NCI-H2107 treated with DMSO at 0.1 percent for 48 hours (cell line): Measurements from ENCODE around the gene CTNNA2.

Source experiments
- DNase-seq: peaks from one replicate; lab custom pipeline; 2025; ENCODE audit not compliant: unreplicated experiment; lab: John Stamatoyannopoulos, UW

The CTNNA2 gene

DNA sequence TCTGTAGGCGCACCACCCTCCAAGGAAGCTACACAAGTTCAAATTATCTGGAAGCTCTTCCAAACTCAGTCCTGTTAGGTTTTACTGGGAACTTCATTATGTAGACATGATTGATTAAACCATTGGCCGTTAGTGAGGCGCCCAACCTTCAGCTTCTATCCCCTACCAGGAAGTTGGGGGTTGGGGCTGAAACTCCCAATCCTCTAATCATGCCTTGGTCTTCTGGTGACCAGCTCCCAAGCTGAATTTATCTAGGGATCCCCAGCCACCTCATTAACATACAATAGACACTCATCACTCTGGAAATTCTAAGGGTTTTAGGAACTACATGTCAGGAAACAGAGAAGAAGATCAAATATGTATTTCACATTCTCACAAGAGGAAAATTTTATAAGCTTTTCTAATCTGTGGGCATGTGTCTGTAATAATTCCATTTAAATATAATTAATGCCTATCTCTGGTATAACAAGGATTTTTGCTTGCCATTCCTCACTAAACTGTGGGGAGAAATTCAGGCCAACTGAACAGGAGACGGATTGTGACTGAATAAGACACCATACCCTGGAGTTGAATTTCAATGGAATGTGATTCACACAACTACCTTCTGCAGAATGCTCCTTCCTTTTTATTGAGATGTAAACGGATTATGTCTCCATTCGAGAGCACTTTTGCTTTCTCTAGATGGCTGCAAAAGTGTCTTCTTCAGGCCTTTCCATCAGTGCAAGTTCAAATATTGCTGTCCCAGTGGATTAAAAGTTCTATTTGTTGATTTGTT is 463.1 kb downstream of the CTNNA2 start:
- no peak for DNase-seq

DNA sequence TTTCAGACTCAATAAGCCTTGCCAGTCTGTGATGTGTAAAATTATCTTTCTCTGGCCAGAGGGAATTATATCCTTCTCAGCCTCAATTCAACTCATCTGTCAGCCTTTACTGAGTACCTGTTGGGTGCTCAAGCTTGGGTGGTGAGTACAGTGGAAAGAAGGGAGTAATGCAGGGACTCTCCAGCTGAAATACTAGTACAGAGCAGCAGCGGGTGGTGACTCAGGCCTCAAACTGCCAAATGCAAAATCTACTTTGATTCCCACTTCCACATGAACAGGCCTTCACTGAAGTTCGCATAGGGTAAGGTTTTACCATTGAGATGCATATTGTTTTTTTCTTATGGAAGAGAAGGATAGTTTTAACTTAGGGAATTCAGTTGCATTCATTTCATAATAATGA is 464.9 kb downstream of the CTNNA2 start:
- DNase-seq: no peak

DNA sequence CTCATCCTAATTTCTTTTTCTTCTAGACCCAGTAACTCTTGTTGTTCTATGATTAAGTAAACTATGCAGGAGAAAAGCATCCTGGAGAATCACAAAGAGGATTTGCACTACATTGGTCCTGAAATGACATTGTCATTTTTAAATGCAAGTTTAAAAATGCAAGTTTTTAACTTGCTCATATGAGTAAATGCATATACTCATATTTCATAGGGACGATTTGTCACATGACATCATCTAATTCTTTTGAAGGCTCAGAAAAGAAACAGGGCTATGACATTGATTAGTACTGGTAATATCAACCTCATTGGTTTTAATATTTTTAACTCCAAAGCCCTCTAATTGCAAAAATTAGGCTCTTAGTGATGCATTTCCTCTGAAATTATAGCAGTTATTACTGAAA is 467.3 kb downstream of the CTNNA2 start:
- no peak for DNase-seq

DNA sequence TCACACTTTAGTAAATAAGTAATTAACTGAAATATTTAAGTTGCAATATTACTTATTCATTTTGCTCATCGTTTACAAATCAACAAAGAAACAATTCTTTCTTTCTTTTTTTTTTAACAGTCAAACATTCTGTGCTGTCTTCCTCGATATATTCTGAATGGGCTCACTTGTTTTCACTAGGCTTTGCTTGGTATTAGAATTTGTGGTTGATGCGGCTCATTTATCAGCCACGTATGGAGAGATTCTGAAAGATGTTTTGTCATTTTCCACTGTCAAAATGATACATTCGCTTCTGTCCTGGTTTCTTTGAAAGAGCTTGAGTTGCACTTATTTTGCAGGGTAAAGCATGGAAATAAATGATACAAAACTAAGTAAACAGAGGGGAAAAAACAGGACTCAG is 468.0 kb downstream of the CTNNA2 start:
- DNase-seq: no peak

DNA sequence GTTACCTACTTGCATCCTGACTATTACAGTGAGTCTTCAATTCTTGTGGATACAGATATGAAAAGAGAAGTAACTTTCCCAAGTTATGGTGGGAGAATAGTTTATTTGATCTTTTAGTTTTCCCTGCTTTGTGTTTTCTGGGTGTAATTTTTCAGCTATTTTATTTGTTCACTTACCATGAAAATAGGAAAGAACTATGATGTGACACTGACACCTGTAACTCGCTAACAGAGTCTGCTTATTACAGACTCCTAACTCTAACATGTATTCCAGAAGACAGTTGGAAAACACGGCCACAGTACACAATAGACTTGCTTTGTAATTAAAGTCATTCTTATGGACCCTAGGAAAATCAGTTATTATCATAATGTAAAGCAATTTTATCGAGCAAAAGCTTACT is 468.5 kb downstream of the CTNNA2 start:
- DNase-seq: no peak

DNA sequence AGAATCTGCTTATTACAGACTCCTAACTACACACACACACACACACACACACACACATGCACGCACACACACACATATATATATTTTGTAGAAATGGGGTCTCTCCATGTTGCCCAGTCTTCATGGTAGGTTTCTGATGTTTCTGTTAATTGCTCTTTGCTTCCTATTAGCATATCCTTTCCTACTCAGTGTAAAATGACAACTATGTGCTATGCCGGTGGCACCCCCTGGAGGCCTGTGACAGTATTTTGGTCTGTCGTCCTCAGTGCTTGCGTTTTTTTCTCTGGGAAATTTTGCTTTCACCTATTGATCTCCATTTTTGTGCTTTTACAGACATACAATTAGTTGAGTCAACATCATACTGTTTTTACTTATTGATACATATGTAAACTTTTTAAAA is 469.6 kb downstream of the CTNNA2 start:
- DNase-seq: peak; percentile 4

DNA sequence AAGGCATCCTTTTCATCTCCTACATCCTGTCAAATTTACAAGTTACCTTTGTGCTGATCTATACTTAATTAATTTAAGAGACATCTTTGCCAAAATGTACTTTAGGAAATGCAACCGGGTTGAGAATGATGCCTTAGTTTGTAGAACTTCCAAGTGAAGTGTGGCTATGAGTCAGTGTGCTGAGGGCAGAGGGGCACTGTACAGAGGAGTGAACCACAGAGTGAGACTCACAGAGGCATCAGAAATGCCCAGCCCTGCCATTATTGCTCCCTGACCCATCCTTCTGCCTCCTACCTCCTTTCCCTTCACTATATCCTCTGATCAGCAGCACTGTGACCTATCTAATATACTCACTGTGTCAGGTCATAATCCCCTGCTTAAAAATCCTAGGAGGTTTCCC is 471.6 kb downstream of the CTNNA2 start:
- no peak for DNase-seq

DNA sequence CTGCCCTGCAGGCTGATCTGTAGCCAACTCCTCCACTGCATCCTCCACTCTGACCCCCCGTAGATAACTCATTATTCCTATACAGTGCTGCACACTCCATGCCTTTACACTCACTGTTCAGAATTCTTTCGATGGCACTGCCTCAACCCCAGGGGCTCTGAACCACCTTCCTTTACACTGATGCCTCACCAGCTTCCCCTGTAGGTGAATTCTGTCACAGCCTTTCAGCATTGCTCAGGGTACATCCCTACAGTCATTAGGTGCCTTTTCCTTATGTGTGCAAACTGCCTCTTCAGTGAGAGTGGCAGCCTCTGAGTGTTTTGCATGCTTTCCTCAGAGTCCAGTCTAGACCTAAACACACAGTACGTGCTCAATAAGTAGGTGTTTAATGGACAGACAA is 472.3 kb downstream of the CTNNA2 start:
- DNase-seq: no peak

DNA sequence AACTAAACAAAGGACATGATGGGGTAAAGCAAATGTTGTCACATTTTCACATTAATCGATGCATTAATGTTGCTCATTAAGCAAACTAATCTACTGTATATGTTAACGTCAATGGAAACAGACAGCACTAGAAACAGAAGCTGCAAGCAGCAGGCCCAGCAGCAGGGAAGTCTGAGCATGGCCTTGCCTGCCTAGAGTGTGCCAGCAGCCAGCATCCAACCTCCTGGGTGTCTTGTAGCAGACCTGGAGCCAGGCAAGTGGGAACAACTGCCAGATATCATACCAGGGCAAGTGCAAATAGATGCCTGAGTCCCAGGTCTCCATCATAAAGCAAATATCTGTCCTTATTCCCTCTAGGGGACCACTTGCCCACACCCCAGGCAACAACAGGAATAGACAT is 472.7 kb downstream of the CTNNA2 start:
- no peak for DNase-seq

DNA sequence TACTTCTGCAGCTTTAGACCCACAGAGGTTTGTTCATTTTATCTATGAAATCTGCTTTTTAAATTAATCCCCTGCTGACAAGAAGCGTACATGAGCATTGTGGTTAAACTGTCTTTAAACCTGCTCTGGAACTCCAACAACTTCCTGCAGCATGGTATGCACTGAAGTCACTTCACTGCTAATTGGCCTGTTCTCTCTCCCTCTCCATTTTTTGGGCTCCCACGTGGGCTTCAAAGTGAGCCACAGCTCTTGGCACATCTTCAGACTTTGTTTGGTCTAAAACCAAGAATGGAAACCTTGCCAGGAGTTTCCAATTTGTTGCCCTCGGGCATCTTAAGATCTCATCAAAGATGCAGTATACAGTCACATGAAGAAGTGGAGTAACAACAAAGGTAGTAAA is 480.3 kb downstream of the CTNNA2 start:
- no peak for DNase-seq

DNA sequence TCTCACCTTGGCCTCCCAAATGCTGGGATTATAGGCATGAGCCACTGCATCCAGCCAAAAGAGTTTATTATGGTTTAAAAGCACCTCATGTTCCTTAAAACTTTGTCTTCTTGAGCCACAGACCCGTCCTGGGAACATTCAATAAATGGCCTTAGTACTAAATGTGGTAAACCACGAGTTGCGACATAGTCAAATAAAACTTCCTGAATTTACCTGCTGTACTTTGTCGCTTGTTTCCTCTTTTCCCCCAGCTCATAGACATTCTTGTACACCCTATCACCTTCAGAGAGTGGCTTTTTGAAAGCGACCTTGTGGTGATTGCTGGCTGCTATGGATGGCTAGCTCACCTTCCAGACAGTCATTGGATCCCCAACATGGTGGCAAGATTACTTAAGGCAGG is 481.3 kb downstream of the CTNNA2 start:
- no peak for DNase-seq

DNA sequence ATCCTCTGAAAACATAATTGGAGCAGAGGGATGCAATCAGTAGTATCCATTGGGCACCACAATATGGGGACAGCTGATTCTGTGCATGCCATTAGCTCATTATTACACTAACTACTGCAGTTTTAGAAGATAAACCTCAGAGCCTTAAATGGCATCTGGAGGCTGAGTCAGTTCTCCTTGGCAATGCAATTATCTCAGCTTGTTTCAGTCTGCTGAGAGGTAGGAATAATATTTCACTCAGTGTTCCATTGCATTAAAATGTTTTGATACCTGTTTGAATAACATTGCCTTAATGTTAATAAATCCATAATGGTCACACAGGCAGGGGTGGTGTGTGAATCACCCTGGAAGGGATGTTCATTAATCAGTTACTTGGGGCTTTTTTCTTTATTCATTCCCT is 482.1 kb downstream of the CTNNA2 start:
- no peak for DNase-seq

DNA sequence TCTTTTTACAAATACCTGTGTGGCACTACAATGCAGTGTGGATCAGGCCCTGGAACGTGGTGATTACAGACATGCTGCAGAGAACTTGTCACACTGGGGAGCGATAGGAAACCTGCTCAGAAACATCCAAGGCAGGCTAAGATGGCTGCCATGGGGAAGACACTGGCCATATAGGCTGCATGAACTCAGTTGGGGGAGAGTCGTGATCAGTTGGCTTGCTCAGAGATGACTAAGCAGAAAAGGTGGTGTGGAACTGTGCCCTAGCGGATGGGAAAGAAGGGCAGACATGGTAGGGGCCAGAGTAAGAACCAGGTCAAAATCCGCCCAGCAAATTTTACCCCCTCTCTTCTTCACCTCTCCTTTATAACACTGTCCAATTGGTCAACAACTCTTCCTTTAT is 483.9 kb downstream of the CTNNA2 start:
- DNase-seq: no peak

DNA sequence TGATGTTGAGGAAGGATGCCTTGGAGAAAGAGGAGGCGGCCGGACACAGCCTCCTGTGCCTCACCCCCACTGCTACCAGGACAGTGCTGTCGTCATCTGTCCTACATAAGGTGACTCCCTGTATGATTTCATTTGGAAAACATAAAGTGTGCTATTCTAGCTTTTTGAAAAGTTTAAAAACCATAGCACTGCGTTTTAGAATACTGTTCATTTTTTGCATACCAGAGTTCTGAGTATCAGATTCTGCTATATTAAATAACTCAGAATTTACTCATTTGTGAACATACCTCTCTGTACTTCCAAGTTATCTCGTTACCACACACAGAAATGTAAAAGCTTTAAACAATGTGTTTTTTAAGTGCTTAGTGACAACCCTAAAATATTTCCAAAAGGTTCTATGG is 488.9 kb downstream of the CTNNA2 start:
- no peak for DNase-seq

DNA sequence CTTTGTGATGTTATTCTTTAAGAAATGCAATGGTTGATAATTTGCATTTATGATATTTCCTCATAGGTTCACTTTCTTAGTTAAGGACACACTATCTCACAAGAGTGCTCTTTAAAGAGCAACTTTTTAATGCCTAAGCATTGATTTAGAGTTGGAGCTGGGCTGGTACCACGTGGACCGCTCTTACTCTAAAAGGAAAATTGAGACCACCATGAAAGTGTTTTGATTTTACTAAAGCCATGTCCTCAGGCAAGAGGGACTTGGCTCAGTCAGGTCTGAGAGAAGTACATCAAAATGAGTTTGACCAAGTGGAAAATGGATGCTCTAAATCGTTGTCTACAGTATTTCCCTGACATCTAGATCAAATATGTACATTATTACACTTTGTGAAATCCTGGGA is 489.3 kb downstream of the CTNNA2 start:
- DNase-seq: no peak

DNA sequence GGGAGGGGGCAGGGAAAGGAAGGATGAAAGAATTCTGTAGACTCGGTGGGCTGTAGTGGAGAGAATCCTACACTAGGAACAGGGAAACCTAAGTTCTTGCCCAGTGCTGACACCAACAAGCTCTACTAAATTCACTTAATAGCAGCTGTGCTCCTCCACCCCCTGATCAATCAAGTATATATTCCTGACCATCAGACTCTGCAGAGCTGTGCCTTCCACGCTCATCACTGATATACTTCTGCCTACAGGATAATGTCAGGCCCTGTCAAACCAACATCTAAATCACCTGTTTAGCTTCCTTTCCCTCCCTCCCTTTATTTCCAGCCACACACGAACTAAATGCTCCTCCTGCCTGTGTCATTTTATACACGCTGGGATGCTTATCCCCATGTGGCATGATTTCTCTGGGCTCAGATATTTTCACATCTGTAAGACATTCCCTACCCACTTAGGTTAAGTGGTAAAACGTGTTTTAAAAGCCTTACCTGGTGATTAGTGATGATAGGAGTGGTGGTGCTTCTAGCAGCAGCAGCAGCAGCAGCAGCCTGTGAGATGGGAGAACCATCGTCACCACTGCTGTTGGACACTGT is 489.8 kb downstream of the CTNNA2 start:
- no peak for DNase-seq

DNA sequence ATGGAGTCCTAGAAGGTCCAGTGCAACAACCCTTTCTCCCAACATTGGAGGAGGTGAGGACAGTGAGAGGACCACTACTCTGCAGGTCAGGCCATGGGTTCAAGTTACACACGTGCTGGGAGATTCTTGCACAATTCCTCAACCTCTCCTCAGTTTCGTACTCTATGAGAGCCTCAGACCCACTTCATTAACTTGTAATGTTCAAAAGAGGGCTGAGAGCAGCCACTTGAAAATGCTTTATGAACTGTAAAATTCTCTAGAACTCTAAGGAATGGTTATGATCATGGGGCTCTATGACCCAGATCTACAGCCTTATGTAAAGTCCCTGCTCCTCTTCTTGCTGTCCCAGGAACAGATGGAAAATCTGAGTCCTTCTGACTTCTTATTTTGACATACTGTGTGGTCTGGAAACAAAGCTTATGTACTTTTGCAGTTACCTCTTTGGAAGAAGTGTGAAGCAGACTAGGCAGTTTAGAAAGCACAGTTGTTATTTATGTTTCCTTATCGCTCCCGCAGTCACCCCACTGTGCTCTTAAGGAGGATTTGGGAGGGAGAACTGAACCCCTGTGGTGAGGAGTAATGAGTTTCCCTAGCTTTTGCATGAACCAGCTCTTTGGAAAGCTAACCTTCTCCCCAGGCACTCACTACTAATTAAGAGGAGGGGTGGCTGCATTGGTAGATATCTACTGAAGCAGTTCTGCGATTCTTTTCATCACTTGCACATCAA is 495.1 kb downstream of the CTNNA2 start:
- peak; percentile 11 for DNase-seq

DNA sequence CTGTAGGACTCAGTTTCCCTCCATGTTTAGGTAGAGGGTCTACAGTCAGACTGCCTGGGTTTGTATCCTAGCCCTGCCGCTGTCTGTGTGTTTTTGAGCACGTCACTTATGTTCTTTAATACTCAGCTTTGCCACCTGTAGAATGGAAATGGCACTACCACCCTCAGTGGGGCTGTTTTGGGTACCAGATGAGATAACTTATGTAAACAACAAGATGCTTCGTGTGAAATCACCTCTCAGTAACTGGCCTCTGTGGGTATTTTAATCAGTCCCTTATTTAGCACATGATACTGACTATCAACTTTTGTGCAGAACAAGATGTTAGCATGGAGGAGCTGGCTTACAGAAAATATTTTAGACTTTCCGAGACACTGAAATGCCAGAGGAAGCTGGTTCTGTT is 495.7 kb downstream of the CTNNA2 start:
- no peak for DNase-seq

DNA sequence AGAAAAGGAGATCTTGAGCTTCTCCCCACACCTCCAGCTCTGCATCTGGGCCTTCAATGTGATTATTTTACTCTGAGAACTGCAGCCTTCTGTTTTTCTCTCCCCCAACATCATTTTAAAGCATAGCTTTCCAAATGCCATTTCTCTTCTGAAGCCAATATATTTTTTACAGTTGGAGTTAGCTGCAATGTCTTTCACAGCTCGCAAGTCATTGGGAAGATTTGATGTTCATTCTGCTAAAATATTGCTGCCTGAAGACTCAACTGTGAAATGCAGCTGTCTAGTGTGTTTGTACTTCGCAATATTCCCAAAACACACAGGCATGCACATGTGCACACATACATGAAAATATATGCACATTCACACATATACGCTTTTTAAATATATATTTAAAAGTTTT is 496.4 kb downstream of the CTNNA2 start:
- DNase-seq: no peak

DNA sequence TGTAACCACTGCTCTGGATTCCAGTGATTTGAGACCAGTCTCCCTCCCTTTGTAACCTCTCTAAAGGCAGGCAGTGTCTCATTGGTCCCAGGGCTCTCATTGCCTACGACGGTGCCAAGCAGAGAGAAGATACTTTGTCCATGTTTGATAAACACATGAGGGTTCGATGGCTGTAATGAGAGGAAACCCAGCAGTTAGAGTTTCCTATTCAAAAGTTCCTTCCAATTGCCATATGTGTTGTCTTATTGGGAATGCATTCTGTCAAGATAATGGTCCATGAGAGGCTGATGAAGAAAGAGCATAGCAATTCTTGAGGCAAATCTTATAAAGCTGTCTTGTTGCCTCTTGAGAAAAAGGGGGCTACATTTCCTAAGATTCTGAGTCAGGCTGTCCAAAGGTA is 499.2 kb downstream of the CTNNA2 start:
- no peak for DNase-seq

DNA sequence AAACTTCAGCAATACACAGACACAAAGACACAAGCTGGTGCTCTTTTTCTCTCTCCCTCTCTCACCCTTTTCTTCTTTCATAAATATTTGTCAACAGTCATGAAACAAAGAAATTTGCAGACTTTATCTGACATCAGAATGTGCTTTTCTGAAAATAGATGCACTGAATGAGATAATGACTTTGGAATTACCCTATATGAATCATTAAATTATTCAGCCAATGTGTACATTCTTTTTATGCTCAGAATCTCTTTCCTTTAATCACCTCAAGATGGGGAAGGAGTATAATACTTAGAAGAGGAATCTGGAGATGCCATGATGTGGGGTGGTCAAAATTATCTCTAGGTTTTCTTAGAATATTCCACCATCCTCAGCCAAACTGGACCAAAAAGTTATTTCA is 501.8 kb downstream of the CTNNA2 start:
- no peak for DNase-seq

DNA sequence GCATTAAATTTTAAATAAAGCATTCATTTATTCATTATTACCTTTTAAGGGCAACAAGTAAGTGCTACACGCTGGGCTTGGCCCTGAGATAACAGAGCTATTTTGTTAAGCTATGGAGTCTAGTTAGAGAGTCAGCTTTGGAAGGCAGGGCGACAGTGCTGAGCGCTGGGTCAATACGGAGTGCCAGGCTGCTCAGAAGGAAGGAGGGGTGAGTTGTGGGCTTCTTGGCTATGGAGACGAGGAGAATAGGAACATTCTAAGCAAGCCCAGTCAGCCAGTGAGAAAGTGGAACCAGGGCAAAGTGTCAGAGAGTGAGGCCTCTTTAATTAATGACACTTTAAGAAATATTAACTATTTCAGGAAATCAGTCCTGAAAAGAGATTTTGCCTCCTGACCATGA is 503.3 kb downstream of the CTNNA2 start:
- DNase-seq: no peak
